Inflammatory macrophage (primary cell): ENCODE results near the gene SLC16A8.
"Not testable (repeated sequence)": the region's sequence is repeated elsewhere in the genome, so short reads cannot be mapped to it uniquely, and the experiment has no call there.

Experiments used
- DNase-seq, 2 donors: peaks; one replicate each; pipeline ENCODE4 v3.0.0-alpha.2; 2020 to 2022

Gene SLC16A8

DNA sequence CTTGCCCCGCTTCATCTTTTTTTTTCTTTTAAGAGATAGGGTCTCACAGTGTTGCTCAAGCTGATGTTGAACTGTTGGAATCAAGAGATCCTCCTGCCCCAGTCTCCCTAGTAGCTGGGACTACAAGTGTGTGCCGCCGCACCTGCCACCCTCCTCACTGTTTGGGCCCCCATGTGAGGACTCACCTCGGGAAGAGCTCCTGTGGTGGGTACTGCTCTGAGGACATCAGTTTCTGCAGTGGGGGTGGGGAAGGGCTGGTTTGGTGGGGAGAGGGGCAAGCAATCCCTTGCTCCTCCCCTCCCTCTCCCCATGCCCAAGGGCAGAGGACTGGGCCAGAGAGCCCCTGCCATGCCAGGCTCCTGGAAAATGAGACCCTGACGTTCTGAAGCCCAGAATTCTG, 1.5 kb upstream of the SLC16A8 start:
- DNase-seq = no peak

DNA sequence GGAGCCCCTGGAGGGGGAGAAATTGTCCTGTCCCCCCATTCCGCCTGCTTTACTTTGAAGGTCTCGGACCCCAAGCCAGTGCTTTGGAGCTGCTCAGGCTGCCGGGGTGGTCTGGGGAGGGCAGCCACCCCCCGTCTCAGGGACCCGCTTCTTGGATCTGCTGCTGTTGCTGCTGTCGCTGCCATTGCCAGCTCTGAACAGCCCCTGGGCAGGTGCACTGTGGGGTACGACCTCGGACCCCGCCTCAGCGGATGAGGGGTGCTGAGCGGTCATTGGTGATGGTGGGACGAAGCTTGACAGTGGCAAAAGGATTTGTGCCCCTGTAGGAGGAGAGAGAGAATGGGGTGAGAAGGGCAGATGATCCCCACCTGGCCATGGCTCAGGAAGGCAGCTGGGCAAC, 1.1 kb upstream of the SLC16A8 start:
- DNase-seq = no peak

DNA sequence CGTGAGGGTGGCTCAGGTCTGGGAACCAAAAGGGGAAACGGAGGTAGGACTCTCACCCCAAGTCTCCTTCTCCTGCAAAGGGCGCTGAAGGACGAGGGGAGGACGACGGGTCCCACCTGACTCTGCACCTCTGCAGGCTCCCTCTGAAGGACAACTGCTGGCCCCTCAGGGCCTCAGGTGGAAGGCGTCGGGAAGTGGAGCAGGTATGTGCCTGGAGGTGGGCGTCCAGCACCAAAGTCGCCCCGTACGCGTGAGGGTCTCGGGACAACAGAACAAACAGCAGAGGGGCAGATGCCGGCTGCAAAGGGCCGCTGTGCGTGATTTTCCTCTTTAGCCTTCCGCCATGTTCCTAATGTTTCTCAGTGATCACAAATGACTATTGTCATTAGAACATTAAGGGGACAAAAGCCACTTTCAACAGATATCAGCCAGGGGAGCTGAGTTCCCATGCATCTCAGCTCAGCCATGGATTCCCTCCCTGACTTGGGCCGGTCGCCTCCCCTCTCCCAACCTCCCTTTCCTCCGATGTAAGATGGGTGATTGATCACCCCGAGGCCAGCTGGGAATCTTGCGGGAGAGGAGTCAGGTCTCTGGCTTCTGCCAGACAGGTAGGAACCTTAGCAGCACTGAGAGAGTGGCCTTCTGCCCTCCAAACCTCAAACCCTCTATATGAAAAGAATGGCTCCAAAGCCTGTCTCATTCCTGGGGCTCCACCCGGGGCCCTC, 836 bp downstream of the SLC16A8 start:
- no peak for DNase-seq

DNA sequence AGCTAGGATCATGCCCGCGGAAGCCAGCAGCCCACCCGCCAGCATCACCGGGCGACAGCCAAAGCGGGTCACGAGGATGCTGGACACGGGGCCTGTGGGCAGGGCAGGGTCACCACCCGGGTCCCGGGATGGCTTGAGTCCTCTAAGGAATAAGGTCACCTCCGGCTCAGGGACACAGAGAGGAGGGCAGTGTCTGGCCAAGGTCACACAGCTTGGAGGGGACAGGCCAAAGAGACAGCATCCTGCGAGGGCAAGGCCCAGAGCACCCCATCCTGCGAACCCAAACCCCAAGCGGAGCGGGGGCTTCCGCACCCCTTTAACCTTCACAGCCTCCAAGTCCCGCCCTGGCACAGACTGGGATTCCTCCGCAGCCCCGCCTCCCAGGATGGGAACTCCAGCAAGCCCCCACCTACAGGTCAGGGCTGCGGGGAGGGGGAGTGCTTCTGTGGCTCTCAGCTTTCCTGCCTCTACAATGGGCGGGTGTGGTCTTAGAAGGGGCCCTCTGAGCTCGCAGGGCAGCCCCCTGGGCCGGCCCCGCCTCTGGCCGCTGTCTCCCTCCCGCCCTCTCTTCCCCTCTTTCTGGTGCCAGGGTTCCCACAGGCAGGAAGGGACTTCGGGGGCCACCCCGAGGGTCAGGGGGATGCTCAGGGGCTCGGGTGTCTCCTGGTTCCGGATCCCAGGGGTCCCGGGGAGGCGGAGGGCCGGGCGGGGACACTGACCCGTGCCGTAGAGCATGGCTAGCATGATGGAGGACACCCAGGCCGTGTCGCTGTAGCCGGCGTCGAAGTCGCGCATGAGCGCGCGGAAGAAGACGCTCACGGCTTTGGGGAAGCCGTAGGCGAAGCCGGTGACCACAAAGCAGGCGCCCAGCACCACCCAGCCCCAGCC, 1.8 kb downstream of the SLC16A8 start:
- DNase-seq = peak; percentile 30 to 55

DNA sequence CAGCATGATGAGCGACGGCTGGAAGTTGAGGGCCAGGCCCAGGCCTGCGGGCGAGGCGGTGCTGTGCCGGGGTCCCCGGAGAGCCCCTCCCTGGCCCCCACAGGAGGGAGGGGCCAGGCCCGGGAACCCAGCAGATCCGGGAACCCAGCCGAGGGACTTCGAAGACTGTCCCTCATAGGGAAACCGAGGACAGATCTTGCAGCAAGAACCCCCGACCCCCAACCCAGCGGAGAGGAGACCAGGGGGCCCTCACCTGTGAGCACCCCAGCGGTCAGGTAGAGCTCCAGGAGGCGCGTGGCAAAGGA, 2.4 kb downstream of the SLC16A8 start:
- no peak for DNase-seq

DNA sequence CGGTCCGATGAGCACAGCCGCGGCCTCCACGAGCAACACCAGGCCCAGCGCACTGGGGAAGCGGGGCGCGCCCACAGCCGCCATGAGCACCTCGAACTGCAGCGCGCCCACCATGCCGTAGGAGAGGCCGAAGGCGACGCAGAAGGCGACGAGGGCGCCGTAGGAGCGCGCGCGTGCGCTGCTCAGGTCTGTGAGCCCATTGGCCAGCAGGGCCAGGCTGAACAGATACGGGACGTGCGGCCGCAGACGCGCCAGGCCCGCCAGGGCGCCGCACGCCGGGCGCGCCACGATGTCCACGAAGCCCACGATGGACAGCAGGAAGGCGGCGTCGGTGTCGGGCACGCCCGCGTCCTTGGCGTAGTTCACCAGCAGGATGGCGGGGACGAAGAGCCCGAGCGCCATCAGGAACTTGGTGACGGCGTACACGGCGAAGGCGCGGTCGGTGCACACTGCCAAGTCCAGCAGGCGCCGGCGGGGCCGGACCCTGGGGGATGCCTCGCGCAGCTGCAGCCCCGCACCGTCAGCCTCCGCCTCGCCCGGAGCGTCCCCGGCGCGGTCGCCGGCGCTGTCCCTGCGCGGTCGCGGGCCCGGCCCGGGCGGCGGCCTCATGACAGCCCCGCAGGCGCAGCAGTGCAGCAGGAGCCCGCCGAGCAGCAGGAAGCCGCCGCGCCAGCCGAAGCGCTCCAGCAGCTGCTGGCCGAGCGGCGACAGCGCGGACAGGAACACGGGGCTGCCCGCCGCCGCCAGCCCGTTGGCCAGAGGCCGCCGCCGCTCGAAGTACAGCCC, 2.9 kb downstream of the SLC16A8 start:
- DNase-seq = peak in 1 of 2 donors; percentile 32

DNA sequence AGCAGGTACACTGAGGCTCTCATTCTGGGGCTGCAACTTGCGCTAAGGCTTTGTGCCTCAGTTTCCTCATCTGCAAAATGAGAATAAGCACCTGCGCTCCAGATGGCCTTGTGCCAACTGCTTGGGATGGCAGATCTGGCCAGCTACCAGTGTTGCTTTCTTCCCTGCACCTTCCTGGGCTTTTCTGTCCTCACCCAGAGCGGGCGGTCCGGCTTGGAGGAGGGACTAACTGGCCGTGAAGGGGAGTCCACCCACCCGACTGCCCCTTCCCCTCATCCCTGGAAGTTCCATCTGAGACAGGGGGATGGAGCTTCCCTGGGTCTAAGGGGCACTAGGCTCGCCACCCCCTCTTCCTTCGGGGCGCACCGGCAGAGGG, 3.5 kb downstream of the SLC16A8 start:
- DNase-seq = no peak

DNA sequence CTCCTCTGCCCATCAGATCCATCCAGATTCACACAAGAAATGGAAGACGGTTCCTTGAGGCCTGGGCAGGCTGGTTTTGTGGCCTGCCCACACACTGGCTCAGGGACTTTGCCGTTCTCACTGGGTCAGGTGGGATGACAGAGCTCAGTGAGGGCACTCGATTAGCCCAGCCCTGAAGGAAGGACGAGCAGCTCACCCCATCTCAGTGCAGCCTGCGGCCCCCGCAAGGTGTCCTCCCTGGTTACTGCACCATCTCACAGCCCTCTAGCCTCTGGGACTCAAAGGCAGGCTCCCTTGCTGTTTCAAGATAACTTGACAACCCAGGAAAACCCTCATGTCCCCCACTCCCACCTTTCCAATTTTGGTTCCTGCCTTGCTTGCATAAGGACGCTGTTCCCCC, 4.2 kb downstream of the SLC16A8 start:
- no peak for DNase-seq

DNA sequence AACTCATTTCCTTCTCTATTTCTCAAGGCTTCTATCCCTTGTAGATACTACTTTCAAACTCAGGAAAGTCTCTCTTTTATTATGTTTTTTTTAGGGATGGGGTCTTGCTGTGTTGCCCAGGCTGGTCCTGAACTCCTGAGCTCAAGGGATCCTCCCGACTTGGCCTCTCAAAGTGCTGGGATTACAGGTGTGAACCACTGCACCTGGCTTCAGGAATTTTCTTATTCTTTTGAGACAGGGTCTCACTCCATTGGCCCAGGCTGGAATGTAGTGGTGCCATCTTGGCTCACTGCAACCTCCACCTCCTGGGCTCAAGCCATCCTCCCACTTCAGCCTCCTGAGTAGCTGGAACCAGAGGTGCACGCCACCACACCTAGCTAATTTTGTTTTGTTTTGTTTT, 4.8 kb downstream of the SLC16A8 start:
- not testable (repeated sequence) for DNase-seq

DNA sequence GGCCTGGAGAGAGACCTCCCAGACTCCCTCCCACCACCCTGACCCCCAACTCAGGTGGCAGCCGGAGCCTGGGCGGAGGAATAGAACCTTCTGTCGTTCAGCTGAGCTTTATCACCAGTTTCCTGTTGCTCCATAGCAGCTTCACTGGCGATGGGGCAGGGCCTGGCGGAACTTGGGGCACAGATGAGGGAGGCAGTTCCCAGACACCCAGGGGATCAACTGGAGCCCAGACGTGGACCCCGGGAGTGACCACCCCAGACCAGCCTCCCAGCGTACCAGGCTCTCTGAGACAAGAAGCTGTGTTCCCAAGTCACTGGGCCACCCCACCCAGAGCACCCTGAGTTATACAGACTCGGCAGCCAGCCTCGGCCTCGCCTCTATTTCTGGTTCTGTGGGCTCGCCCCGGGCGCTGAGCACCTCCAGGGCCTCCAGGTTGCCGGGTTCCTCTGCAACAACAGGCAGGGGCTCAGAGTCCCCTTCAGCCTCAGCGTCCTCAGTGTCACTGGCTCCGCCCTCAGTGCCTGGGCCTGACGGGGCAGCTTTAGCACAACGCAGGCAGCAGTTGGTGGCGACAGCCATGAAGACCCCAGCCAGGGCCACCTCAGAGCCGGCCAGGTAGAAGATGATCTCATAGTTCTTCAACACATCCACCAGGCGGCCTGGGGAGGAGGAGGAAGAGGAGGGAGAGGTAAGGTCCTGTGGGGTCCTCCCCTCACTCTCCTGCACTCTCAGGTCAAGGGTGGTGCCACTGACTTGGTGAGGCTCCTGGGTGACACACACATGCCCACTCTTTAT, 5.7 kb downstream of the SLC16A8 start:
- no peak for DNase-seq

DNA sequence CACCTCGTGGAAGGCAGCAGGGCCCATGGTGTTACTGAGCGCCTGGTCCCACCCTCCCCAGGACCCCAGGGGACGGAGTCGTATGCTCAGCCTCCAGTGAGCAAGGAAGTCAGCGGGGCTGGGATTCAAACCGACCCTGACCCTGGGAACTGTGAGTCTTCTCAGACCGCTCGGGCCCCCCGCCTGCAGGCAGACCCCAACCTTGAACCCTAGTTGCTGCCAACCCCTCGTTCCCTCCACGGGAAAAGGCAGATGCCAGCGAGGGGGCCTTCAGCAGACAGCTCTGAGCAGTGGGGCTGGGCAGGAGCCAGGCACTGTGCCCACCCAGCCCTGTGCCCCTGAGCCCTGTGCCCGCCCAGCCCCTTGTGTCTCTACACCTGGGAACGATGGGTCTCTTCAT, 6.4 kb downstream of the SLC16A8 start:
- no peak for DNase-seq

DNA sequence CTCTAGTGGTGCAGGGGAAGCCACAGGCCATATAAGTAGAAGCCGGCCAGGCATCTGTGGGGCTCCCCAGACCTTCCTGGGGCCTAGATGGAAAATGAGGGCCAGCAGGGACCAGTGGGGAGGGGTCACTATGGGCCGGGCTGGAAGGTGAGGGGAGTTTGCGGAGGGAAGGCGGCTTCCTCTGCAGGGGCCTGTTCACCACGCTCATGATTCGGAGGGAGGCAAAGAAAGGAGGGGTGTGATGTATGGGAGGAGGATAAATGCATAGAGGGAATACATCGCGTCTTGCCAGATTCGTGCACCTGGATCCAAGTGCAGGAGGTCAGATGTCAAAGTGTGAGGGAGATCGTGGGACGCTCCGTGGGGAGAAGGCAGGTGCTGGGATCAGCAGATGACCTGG, 6.9 kb downstream of the SLC16A8 start:
- DNase-seq = no peak

DNA sequence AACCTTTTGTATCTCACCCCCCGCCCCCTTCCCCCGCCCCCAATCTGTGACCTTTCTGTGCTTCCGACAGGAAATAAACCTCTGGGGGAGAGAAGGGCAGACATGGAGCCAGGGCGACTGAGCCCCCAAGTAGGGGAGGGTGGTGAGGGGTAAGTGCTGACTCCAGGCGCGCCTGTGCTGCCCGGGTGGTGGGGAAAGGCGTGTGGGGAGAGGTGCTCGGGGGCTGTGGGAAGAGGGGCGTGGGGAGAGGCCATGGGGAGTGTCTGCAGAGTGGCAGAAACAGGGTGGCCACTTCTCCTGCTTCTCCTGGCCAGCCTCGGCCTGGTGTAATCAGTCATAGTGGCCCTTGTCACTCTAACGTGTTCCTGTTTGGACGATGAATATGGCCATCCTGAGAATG, 8.0 kb downstream of the SLC16A8 start:
- no peak for DNase-seq

DNA sequence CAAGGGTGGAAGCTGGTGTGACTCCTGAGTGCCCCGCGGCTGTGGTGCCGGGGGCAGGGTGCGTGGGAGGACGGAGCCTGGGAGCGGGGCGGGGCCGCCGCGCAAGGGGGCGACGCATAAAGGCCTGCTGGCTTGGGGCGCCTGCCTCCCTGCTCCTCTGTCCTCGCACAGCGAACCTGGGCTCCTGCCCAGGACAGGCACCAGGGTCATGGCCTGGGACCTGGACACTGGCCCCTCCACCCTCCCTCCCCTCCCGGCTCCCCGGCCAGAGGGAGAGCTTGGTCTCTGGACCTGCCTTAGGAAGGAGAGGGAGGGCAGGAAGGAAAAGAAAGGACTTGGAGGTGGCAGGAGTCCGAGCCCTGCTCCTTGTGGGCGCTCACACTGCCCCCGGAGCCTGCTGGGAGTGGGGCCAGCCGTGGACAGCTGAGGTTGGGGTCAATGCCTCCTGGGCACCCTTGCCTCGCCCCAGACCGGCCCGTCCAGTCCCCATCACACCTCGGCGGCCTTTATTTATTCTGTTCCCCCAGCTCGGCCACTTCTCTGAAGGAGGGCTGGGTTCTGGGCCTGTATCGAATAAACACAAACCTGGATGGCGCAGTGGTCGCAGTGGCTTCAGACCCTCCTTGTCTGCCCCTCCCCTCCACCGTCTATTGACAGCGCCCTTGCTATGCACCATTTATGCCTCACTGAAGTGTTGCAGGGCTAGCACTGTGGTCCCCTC, 8.7 kb downstream of the SLC16A8 start:
- no peak for DNase-seq

DNA sequence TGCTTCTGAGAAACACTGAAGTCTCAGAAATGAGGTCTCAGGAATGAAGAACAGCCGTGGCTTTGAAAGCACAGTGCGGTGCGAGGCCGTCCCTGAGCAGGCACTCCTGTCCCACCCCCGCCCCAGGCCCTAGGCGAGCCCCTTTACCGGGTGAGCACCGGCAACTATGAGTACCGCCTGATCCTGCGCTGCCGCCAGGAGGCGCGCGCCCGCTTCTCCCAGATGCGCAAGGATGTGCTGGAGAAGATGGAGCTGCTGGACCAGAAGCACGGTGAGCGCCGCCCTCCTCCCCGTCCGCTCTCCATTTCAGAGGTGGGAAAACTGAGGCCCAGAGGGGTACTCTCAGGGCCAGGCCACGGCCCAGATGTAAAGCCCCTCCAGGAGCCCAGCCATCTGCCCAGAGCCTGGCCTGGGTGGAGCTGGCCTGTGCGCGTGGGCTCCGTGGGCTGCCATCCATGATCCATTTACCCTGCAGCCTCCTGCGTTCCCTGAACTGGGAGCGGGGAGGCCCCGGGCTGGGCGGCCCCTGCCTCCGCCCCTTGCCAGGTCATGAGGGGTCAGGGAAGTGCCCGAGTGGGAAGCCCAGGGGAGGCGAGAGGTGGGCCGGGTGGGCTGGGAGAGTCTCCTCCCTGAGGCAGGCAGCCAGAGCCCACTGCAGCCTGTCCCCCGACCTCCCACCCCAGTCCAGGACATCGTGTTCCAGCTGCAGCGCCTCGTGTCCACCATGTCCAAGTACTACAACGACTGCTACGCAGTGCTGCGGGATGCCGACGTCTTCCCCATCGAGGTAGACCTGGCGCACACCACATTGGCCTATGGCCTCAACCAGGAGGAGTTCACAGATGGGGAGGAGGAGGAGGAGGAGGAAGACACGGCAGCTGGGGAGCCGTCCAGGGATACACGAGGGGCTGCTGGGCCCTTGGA, 9.5 kb downstream of the SLC16A8 start:
- no peak for DNase-seq

DNA sequence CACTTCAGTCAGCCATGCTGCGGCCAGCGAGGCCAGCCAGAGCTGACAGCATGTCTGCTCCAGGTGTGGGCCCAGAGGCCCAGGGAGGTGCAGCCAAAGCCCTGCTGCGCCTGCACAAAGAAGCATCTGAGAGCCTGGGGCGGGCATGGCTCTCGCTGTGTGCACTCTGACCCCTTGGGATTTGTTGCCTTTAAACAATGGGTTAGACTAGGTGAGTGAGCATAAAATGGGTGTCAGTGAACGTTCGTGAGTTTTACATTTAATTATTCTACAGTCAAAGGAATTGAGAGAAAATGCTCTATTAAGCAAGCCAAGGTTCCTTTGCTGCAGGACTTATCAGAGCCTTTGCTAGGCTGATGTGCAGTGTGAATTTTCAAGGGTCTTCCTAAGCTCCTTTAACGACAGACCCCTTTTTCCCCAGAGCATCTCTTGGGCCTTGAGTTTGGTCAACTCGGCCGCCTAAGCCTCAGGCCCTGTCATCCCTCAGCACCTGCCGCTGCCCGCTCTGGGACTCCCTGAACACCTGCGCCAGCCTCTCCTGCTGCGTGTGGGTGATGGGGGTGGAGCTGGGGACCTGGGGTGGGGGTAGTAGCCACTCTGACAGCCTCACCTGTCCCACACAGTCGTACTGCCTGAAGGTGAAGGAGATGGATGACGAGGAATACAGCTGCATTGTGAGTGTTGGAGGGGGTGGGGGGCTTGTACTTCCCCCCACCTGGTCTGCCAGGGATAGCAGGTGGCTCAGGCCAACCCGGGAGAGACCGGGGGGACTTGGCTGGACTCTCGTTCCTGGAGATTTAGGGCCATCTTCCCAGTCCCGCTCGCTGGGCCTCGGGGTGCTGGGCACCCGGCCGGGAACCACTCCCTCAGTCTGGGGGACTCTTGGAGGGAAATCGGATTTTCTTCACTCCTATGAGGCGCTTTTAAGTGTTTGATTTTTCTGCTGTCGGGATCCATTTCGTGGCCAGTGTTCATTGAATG, 10.5 kb downstream of the SLC16A8 start:
- DNase-seq = no peak

DNA sequence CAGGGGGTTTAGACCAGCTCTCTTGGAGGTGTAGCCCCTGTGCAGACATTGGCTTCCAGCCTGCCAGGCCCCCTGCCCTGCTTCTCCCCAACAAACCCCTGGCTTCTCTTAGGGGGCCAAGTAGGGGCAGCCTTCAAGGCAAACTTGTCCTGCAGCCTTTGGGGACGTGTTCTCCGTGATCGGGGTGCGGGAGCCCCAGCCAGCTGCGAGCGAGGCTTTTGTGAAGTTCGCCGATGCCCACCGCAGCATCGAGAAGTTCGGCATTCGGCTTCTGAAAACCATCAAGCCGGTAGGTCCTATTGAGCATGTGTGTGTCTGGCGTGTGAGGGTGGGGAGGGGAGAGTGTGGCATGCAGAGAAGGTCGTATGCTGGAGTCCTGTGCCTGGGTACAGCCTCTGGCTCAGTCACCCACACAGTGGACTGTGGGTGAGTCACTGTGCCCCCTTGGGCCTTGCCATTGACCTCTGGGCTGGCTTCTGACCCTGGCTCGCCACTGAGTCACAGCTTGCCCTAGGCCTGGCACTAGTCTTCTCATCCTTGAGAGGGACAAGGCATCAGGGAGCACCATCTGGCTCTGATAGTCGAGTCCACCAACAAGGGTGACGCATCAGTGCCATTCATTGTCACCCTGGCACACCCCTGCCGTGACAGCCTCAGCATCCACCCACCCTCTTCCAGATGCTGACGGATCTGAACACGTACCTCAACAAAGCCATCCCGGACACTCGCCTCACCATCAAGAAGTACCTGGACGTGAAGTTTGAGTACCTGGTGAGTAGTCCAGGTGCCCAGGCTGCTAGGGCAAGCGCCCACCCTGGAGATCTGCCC, 11.4 kb downstream of the SLC16A8 start:
- DNase-seq = no peak
